Activated CD4-positive, alpha-beta memory T cell treated with anti-CD3 and anti-CD28 coated beads for 36 hours (primary cell): ENCODE measurements around the gene PATL2. TPM values are rescaled to one million over a fixed set of nuclear protein-coding genes. Genes with fewer than 3 reads are reported as not detected.
A peak's percentile ranks its signal among the peaks of the same experiment; 100 is the strongest.

Source experiments
- CTCF ChIA-PET: fragments of 350-600 bp; sonication (Branson Sonifier 250); formaldehyde crosslinking; loops from one replicate; lab custom pipeline; 2021; ENCODE audit warnings: antibody characterized with exemption, inconsistent platforms; lab: Charles Lee
- POLR2A ChIA-PET: fragments of 350-600 bp; sonication (Branson Sonifier 250); formaldehyde crosslinking; loops from one replicate; lab custom pipeline; 2021; ENCODE audit warnings: antibody characterized with exemption; lab: Charles Lee
- DNase-seq: peaks from one replicate; pipeline ENCODE4 v3.0.0-alpha.2; 2020
- H3K27ac Mint-ChIP-seq: one replicate; pipeline ENCODE4 v1.8.0; 2021; ENCODE audit warnings: mixed read lengths
- H3K27me3 Mint-ChIP-seq: one replicate; pipeline ENCODE4 v1.8.0; 2021; ENCODE audit warnings: mixed read lengths
- H3K36me3 Mint-ChIP-seq: one replicate; pipeline ENCODE4 v1.8.0; 2021; ENCODE audit warnings: mixed read lengths
- H3K4me1 Mint-ChIP-seq: one replicate; pipeline ENCODE4 v1.8.0; 2021; ENCODE audit warnings: low read depth, mixed read lengths
- H3K4me3 Mint-ChIP-seq: one replicate; pipeline ENCODE4 v1.8.0; 2021; ENCODE audit warnings: mild to moderate bottlenecking, mixed read lengths
- H3K9me3 Mint-ChIP-seq: one replicate; pipeline ENCODE4 v1.8.0; 2021; ENCODE audit warnings: mixed read lengths
- intact Hi-C: fragments of 100-400 bp; cut with micrococcal nuclease; formaldehyde crosslinking; loops from one replicate; pipeline ENCODE4 v1.15.1; 2023
- total RNA-seq, 2 experiments: library from RNA; stranded (reverse); gene quantifications; one replicate each; pipeline ENCODE4 v1.2.3, GENCODE V29; 2021

The PATL2 gene
- total RNA-seq, 2 experiments from 2014 or later, result 16.5 to 17.2 TPM

GRCh38 chr15:44719293-44719999 lies 8.3 kb upstream of the PATL2 start:
- Mint-ChIP-seq H3K4me3 (peak overlapping the region; percentile 47), H3K36me3 (peaks cover 54% of the 10 kb centered on the region), H3K9me3 (no peaks in the 10 kb centered on the region), H3K4me1 (peaks cover 89% of the 10 kb centered on the region), H3K27ac (peak overlapping the region; percentile 92), H3K27me3 (no peaks in the 10 kb centered on the region)
- DNase-seq, result peak; percentile 87
- intact Hi-C loops, result loop anchor here (1.0 to 2.0 kb wide), 3 partner anchors 8 to 15 kb away; partner anchors contain the start of genes B2M and PATL2
- ChIA-PET CTCF (interaction anchor here (1.1 to 16.5 kb wide), 4 partner anchors 10 to 67 kb away, joined by 3 to 312 read pairs (median 106); partner anchors contain the start of genes SPG11 and TRIM69), POLR2A (interaction anchor here (0.9 to 21.9 kb wide), 6 partner anchors 6 to 173 kb away, joined by 3 to 1161 read pairs (median 202); partner anchors contain the start of genes B2M, PATL2, SPG11 and TRIM69)

- CTCF ChIA-PET, result interaction anchor here (1.1 to 16.5 kb wide), 4 partner anchors 11 to 67 kb away, joined by 3 to 312 read pairs (median 106); partner anchors contain the start of genes SPG11 and TRIM69
Measured at GRCh38 chr15:44718927-44719292, 7.8 kb upstream of the PATL2 start.

GRCh38 chr15:44718180-44718926 lies 7.2 kb upstream of the PATL2 start:
- peaks cover 2% of the 10 kb centered on the region for H3K27me3 Mint-ChIP-seq
- H3K4me3 Mint-ChIP-seq, result peak overlapping the region; percentile 36
- peak overlapping the region; percentile 92 for H3K27ac Mint-ChIP-seq
- intact Hi-C loops, result loop anchor here (2.0 kb wide), 1 partner anchor 16 kb away; no protein-coding TSS in a partner anchor
- DNase-seq, result peak; percentile 47
- H3K9me3 Mint-ChIP-seq, result peaks cover 2% of the 10 kb centered on the region
- H3K4me1 Mint-ChIP-seq, result peaks cover 84% of the 10 kb centered on the region
- ChIA-PET CTCF (interaction anchor here (1.1 to 16.5 kb wide), 4 partner anchors 11 to 68 kb away, joined by 3 to 312 read pairs (median 106); partner anchors contain the start of genes SPG11 and TRIM69), POLR2A (interaction anchor here (0.8 to 21.9 kb wide), 4 partner anchors 5 to 53 kb away, joined by 3 to 1161 read pairs (median 780); partner anchors contain the start of genes B2M, PATL2, SPG11 and TRIM69)
- peaks cover 64% of the 10 kb centered on the region for H3K36me3 Mint-ChIP-seq

More at GRCh38 chr15:44718927-44719292, 7.8 kb upstream of the PATL2 start:
- peak; percentile 31 for DNase-seq
- H3K4me3 Mint-ChIP-seq, result peak overlapping the region; percentile 47
- H3K27me3 Mint-ChIP-seq, result no peaks in the 10 kb centered on the region
- H3K27ac Mint-ChIP-seq, result peak overlapping the region; percentile 92
- intact Hi-C loops, result loop anchor here (1.0 to 2.0 kb wide), 3 partner anchors 8 to 16 kb away; partner anchors contain the start of genes B2M and PATL2
- no peaks in the 10 kb centered on the region for H3K9me3 Mint-ChIP-seq
- peaks cover 87% of the 10 kb centered on the region for H3K4me1 Mint-ChIP-seq
- peaks cover 60% of the 10 kb centered on the region for H3K36me3 Mint-ChIP-seq
- POLR2A ChIA-PET, result interaction anchor here (0.8 to 21.9 kb wide), 5 partner anchors 5 to 173 kb away, joined by 3 to 1161 read pairs (median 400); partner anchors contain the start of genes B2M, PATL2, SPG11 and TRIM69

GRCh38 chr15:44716983-44717602 lies 6.0 kb upstream of the PATL2 start:
- CTCF ChIA-PET, result interaction anchor here (0.7 to 16.5 kb wide), 4 partner anchors 13 to 70 kb away, joined by 3 to 312 read pairs (median 160); partner anchors contain the start of genes SPG11 and TRIM69
- POLR2A ChIA-PET, result interaction anchor here (14.1 to 18.2 kb wide), 2 partner anchors 12 to 52 kb away, joined by 400 to 1161 read pairs; partner anchors contain the start of genes SPG11 and TRIM69
- Mint-ChIP-seq H3K27me3 (peaks cover 3% of the 10 kb centered on the region), H3K9me3 (peaks cover 3% of the 10 kb centered on the region), H3K27ac (peak overlapping the region; percentile 92), H3K36me3 (peaks cover 75% of the 10 kb centered on the region), H3K4me1 (peaks cover 80% of the 10 kb centered on the region), H3K4me3 (peak overlapping the region; percentile 88)
- no peak for DNase-seq
- intact Hi-C loops, result no loop called here

- intact Hi-C loops, result no loop called here
- ChIA-PET CTCF (interaction anchor here (0.5 to 16.5 kb wide), 5 partner anchors 9 to 52 kb away, joined by 4 to 312 read pairs (median 155); partner anchors contain the start of genes SPG11 and TRIM69), POLR2A (interaction anchor here (1.4 to 18.2 kb wide), 3 partner anchors 13 to 69 kb away, joined by 4 to 1161 read pairs (median 400); partner anchors contain the start of genes SPG11 and TRIM69)
- H3K27me3 Mint-ChIP-seq, result peaks cover 5% of the 10 kb centered on the region
- peaks cover 87% of the 10 kb centered on the region for H3K36me3 Mint-ChIP-seq
- peak overlapping the region; percentile 92 for H3K27ac Mint-ChIP-seq
- H3K4me1 Mint-ChIP-seq, result peaks cover 68% of the 10 kb centered on the region
- peaks cover 3% of the 10 kb centered on the region for H3K9me3 Mint-ChIP-seq
- no peak for DNase-seq
- peak overlapping the region; percentile 88 for H3K4me3 Mint-ChIP-seq
Measured at GRCh38 chr15:44715797-44716334, 4.7 kb upstream of the PATL2 start.

- Mint-ChIP-seq H3K4me3 (peak overlapping the region; percentile 88), H3K36me3 (peaks cover 83% of the 10 kb centered on the region)
- POLR2A ChIA-PET, result interaction anchor here (1.4 to 18.2 kb wide), 3 partner anchors 13 to 68 kb away, joined by 4 to 1161 read pairs (median 400); partner anchors contain the start of genes SPG11 and TRIM69
Measured at GRCh38 chr15:44715142-44715796, 4.1 kb upstream of the PATL2 start.

GRCh38 chr15:44713006-44713966 lies 2.2 kb upstream of the PATL2 start:
- ChIA-PET POLR2A (interaction anchor here (1.0 to 18.2 kb wide), 9 partner anchors 15 to 167 kb away, joined by 3 to 1161 read pairs (median 7); partner anchors contain the start of genes SPG11 and TRIM69), CTCF (interaction anchor here (0.7 to 16.5 kb wide), 7 partner anchors 9 to 169 kb away, joined by 3 to 312 read pairs (median 9); partner anchors contain the start of genes SPG11 and TRIM69)
- no peak for DNase-seq
- intact Hi-C loops, result no loop called here
- Mint-ChIP-seq H3K4me3 (peak overlapping the region; percentile 88), H3K27me3 (peaks cover 5% of the 10 kb centered on the region), H3K36me3 (peaks cover 82% of the 10 kb centered on the region), H3K27ac (peak overlapping the region; percentile 100), H3K4me1 (peaks cover 56% of the 10 kb centered on the region), H3K9me3 (peaks cover 3% of the 10 kb centered on the region)

More at GRCh38 chr15:44715142-44715796, 4.1 kb upstream of the PATL2 start:
- H3K27me3 Mint-ChIP-seq, result peaks cover 5% of the 10 kb centered on the region
- H3K4me1 Mint-ChIP-seq, result peaks cover 62% of the 10 kb centered on the region
- DNase-seq, result no peak
- peaks cover 3% of the 10 kb centered on the region for H3K9me3 Mint-ChIP-seq
- CTCF ChIA-PET, result interaction anchor here (0.5 to 16.5 kb wide), 5 partner anchors 10 to 51 kb away, joined by 4 to 312 read pairs (median 155); partner anchors contain the start of genes SPG11 and TRIM69
- H3K27ac Mint-ChIP-seq, result peak overlapping the region; percentile 92
- intact Hi-C loops, result no loop called here

- peaks cover 3% of the 10 kb centered on the region for H3K9me3 Mint-ChIP-seq
- peak overlapping the region; percentile 88 for H3K4me3 Mint-ChIP-seq
- H3K27ac Mint-ChIP-seq, result peak overlapping the region; percentile 100
- peaks cover 5% of the 10 kb centered on the region for H3K27me3 Mint-ChIP-seq
- intact Hi-C loops, result no loop called here
- POLR2A ChIA-PET, result interaction anchor here (0.7 to 18.2 kb wide), 10 partner anchors 12 to 79 kb away, joined by 3 to 1161 read pairs (median 6); partner anchors contain the start of genes SPG11 and TRIM69
- DNase-seq, result peak; percentile 74
- CTCF ChIA-PET, result interaction anchor here (2.2 to 16.5 kb wide), 5 partner anchors 10 to 49 kb away, joined by 5 to 312 read pairs (median 155); partner anchors contain the start of genes SPG11 and TRIM69
- peaks cover 51% of the 10 kb centered on the region for H3K4me1 Mint-ChIP-seq
- H3K36me3 Mint-ChIP-seq, result peaks cover 80% of the 10 kb centered on the region
Measured at GRCh38 chr15:44712346-44713005, 1.4 kb upstream of the PATL2 start.
